ENCODE results near the gene PSMD2. TPM values are rescaled to one million over a fixed set of nuclear protein-coding genes. Genes with fewer than 3 reads are reported as not detected.
A peak's percentile ranks its signal among the peaks of the same experiment; 100 is the strongest.

The PSMD2 gene
- total and polyA plus RNA-seq, 10 of the 15 experiments (the other 5 are each of a cell fraction or from before 2014, with no cell fraction given), result 103 to 515 (median 197) TPM

DNA sequence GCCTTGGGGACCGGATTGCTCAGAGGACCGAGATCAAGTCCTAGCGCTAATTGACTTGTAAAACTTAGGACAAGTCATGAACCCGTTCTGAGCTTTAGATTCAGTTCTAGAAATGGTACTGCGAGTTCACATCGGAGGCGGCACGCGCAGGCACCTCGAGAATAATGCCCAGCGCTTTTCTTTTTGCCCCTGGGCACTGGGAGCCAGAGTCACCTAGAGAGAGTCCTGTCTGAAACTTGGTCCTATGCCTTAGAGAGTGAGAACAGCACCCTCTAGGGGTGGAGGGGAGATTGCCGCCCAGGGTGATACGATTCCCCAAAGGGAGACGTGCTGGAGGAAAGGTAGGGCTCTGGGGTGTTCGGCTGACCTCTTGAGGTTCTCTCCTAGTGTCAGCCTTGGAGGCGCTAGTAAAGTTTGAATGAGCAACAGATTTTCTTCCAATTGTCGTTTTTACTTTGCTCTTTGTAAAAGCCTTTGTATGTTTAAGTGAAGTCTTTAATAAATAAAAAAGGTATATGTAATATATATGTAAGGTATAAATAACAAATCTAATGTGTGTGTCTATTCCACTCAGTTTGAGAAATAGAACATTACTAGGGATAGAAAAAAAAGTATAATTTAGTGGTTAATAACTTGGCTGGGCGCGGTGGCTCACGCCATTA, 48.7 kb upstream of the PSMD2 start (continued):
- TF ChIP-seq, protein P1, sequence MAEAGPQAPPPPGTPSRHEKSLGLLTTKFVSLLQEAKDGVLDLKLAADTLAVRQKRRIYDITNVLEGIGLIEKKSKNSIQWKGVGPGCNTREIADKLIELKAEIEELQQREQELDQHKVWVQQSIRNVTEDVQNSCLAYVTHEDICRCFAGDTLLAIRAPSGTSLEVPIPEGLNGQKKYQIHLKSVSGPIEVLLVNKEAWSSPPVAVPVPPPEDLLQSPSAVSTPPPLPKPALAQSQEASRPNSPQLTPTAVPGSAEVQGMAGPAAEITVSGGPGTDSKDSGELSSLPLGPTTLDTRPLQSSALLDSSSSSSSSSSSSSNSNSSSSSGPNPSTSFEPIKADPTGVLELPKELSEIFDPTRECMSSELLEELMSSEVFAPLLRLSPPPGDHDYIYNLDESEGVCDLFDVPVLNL (IDR thresholded peaks at IDR 0.05; ENCODE audit: low read depth, low read length), result no peak
- TF ChIP-seq MEF2A (IDR thresholded peaks at IDR 0.05; ENCODE audit: insufficient read depth, low read depth, low read length) (no peak), RFX5 (IDR thresholded peaks at IDR 0.05; ENCODE audit: low read depth, low read length) (no peak), MYC (IDR thresholded peaks at IDR 0.05; ENCODE audit: insufficient read depth, insufficient read length, insufficient replicate concordance, low read length, severe bottlenecking) (no peak), NBN (IDR thresholded peaks at IDR 0.05) (0 out of 2 replicates have a peak, but pooled peaks have one; percentile 12), CREM (IDR thresholded peaks at IDR 0.05; ENCODE audit: low read depth) (no peak), PML (IDR thresholded peaks at IDR 0.05; ENCODE audit: low read length) (no peak), ATF7 (IDR thresholded peaks at IDR 0.05; ENCODE audit: low read depth) (no peak), MXI1 (IDR thresholded peaks at IDR 0.05; ENCODE audit: low read depth, low read length) (0 out of 2 replicates have a peak, but pooled peaks have one; percentile 48), ZNF217 (IDR thresholded peaks at IDR 0.05) (no peak), ETV6 (conservative IDR thresholded peaks at IDR 0.05 in 1 of 2, IDR thresholded peaks at IDR 0.05 in 1 of 2; ENCODE audit: borderline replicate concordance in 1 of 2, low read depth in 1 of 2) (no peak), IRF3 (IDR thresholded peaks at IDR 0.05) (no peak), DPF2 (IDR thresholded peaks at IDR 0.05) (no peak), SPI1 (IDR thresholded peaks at IDR 0.05; ENCODE audit: borderline replicate concordance, insufficient read depth, low read depth, low read length) (no peak), YY1 (IDR thresholded peaks at IDR 0.05; ENCODE audit: low read depth, low read length) (0 out of 2 replicates have a peak, but pooled peaks have one; percentile 25), KAT2A (conservative IDR thresholded peaks at IDR 0.05; ENCODE audit: control insufficient read depth, low read depth, low read length) (no peak), TCF7 (IDR thresholded peaks at IDR 0.05; ENCODE audit: borderline replicate concordance) (no peak), IKZF2 (IDR thresholded peaks at IDR 0.05) (no peak), SUPT20H (IDR thresholded peaks at IDR 0.05; ENCODE audit: borderline replicate concordance, control insufficient read depth, low read depth, low read length) (no peak), RELA (IDR thresholded peaks at IDR 0.05; ENCODE audit: borderline replicate concordance, partially characterized antibody) (no peak), RAD21 (IDR thresholded peaks at IDR 0.05; ENCODE audit: insufficient read depth, low read depth, low read length) (peak; percentile 79), MTA3 (IDR thresholded peaks at IDR 0.05; ENCODE audit: borderline replicate concordance, low read length) (no peak), FOXM1 (IDR thresholded peaks at IDR 0.05; ENCODE audit: low read depth, low read length) (peak; percentile 69; the same call in 1 of the 2 replicates), ASH2L (IDR thresholded peaks at IDR 0.05; ENCODE audit: borderline replicate concordance, low read depth) (no peak), CREB1 (IDR thresholded peaks at IDR 0.05; ENCODE audit: low read depth) (peak; percentile 23; the same call in 1 of the 2 replicates), SP1 (IDR thresholded peaks at IDR 0.05; ENCODE audit: low read depth, low read length) (no peak), NR2F1 (conservative IDR thresholded peaks at IDR 0.05) (0 out of 2 replicates have a peak, but pooled peaks have one; percentile 27)
- TF ChIP-seq, protein P2, sequence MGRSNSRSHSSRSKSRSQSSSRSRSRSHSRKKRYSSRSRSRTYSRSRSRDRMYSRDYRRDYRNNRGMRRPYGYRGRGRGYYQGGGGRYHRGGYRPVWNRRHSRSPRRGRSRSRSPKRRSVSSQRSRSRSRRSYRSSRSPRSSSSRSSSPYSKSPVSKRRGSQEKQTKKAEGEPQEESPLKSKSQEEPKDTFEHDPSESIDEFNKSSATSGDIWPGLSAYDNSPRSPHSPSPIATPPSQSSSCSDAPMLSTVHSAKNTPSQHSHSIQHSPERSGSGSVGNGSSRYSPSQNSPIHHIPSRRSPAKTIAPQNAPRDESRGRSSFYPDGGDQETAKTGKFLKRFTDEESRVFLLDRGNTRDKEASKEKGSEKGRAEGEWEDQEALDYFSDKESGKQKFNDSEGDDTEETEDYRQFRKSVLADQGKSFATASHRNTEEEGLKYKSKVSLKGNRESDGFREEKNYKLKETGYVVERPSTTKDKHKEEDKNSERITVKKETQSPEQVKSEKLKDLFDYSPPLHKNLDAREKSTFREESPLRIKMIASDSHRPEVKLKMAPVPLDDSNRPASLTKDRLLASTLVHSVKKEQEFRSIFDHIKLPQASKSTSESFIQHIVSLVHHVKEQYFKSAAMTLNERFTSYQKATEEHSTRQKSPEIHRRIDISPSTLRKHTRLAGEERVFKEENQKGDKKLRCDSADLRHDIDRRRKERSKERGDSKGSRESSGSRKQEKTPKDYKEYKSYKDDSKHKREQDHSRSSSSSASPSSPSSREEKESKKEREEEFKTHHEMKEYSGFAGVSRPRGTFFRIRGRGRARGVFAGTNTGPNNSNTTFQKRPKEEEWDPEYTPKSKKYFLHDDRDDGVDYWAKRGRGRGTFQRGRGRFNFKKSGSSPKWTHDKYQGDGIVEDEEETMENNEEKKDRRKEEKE (IDR thresholded peaks at IDR 0.05), result no peak

Data from GM12878 (cell line).